GM04503 (cell line): ENCODE measurements around the gene RPL12.
"Not testable (repeated sequence)": the region's sequence is repeated elsewhere in the genome, so short reads cannot be mapped to it uniquely, and the experiment has no call there.

Experiments
- DNase-seq: peaks from one replicate; pipeline ENCODE4 v3.0.0-alpha.2; 2012; ENCODE audit warnings: low read depth

The RPL12 gene

GRCh38 chr9:127467621-127468020 lies 16.4 kb upstream of the RPL12 start:
- no peak for DNase-seq

- not testable (repeated sequence) for DNase-seq
Measured at GRCh38 chr9:127466407-127466917, 15.3 kb upstream of the RPL12 start.

GRCh38 chr9:127463911-127464310 lies 12.7 kb upstream of the RPL12 start:
- no peak for DNase-seq

GRCh38 chr9:127463382-127463781 lies 12.2 kb upstream of the RPL12 start:
- no peak for DNase-seq

- no peak for DNase-seq
Measured at GRCh38 chr9:127458921-127459320, 7.7 kb upstream of the RPL12 start.

GRCh38 chr9:127457191-127457878 lies 6.1 kb upstream of the RPL12 start:
- no peak for DNase-seq

- no peak for DNase-seq
Measured at GRCh38 chr9:127455324-127455992, 4.3 kb upstream of the RPL12 start.

- no peak for DNase-seq
Measured at GRCh38 chr9:127452691-127453090, 1.5 kb upstream of the RPL12 start.

- DNase-seq: no peak
Measured at GRCh38 chr9:127451858-127452656, 851 bp upstream of the RPL12 start.

GRCh38 chr9:127451608-127451857 lies 327 bp upstream of the RPL12 start:
- no peak for DNase-seq

GRCh38 chr9:127450243-127450760 lies 904 bp downstream of the RPL12 start:
- no peak for DNase-seq

GRCh38 chr9:127449332-127449966 lies 1.8 kb downstream of the RPL12 start:
- DNase-seq: no peak

GRCh38 chr9:127448112-127448805 lies 2.9 kb downstream of the RPL12 start:
- no peak for DNase-seq

GRCh38 chr9:127447416-127448111 lies 3.6 kb downstream of the RPL12 start:
- no peak for DNase-seq

- DNase-seq: no peak
Measured at GRCh38 chr9:127446713-127447415, 4.3 kb downstream of the RPL12 start.

GRCh38 chr9:127445851-127446712 lies 5.1 kb downstream of the RPL12 start:
- no peak for DNase-seq

- no peak for DNase-seq
Measured at GRCh38 chr9:127444921-127445850, 6.0 kb downstream of the RPL12 start.

GRCh38 chr9:127444283-127444920 lies 6.8 kb downstream of the RPL12 start:
- no peak for DNase-seq
